GM21619 (cell line): ENCODE measurements around the gene RRAS2.
"Not testable (repeated sequence)": the region's sequence is repeated elsewhere in the genome, so short reads cannot be mapped to it uniquely, and the experiment has no call there.

Source experiments
- ATAC-seq: cut with Tn5 transposase; IDR thresholded peaks from one replicate; pipeline ENCODE4 v1.9.1; 2021; ENCODE audit not compliant: unreplicated experiment

RRAS2 gene

GRCh38 chr11:14358729-14359439 is at the start of gene RRAS2:
TSS of gene RRAS2 (minus strand) at chr11:14359183. CDS start at chr11:14358870, 313 bp downstream.
- peak; percentile 86 for ATAC-seq

GRCh38 chr11:14408612-14409011 is 49.6 kb upstream of the RRAS2 start:
- ATAC-seq = no peak

GRCh38 chr11:14406116-14406515 is 47.1 kb upstream of the RRAS2 start:
- not testable (repeated sequence) for ATAC-seq

- not testable (repeated sequence) for ATAC-seq
These were observed 44.5 kb upstream of the RRAS2 start for GRCh38 chr11:14403528-14403927.

GRCh38 chr11:14399087-14399486 is 40.1 kb upstream of the RRAS2 start:
- ATAC-seq = no peak

- ATAC-seq = no peak
These were observed 37.3 kb upstream of the RRAS2 start for GRCh38 chr11:14396273-14396672.

- ATAC-seq = no peak
These were observed 34.9 kb upstream of the RRAS2 start for GRCh38 chr11:14393889-14394288.

GRCh38 chr11:14393129-14393528 is 34.1 kb upstream of the RRAS2 start:
- ATAC-seq = no peak

- no peak for ATAC-seq
These were observed 31.7 kb upstream of the RRAS2 start for GRCh38 chr11:14390669-14391068.

GRCh38 chr11:14388352-14388751 is 29.4 kb upstream of the RRAS2 start:
- no peak for ATAC-seq

- no peak for ATAC-seq
These were observed 28.0 kb upstream of the RRAS2 start for GRCh38 chr11:14386895-14387480.

- ATAC-seq = no peak
These were observed 27.1 kb upstream of the RRAS2 start for GRCh38 chr11:14386081-14386480.

- no peak for ATAC-seq
These were observed 25.4 kb upstream of the RRAS2 start for GRCh38 chr11:14384338-14384737.

- ATAC-seq = no peak
These were observed 23.0 kb upstream of the RRAS2 start for GRCh38 chr11:14381968-14382367.

- ATAC-seq = peak; percentile 70
These were observed 22.1 kb upstream of the RRAS2 start for GRCh38 chr11:14380947-14381561.

GRCh38 chr11:14380125-14380936 is 21.3 kb upstream of the RRAS2 start:
- no peak for ATAC-seq

GRCh38 chr11:14378171-14378570 is 19.2 kb upstream of the RRAS2 start:
- ATAC-seq = no peak

GRCh38 chr11:14376920-14377319 is 17.9 kb upstream of the RRAS2 start:
- ATAC-seq = no peak

GRCh38 chr11:14374922-14375830 is 16.2 kb upstream of the RRAS2 start:
- no peak for ATAC-seq

GRCh38 chr11:14373941-14374646 is 15.1 kb upstream of the RRAS2 start:
- ATAC-seq = no peak
